ENCODE results near the gene COL5A3.

COL5A3 gene

GRCh38 chr19:9911524-9912185 is 98.6 kb downstream of the COL5A3 start:
- Histone ChIP-seq H3K36me3 (ENCODE audit: low read depth) (no peaks in the 10 kb centered on the region), H3K4me1 (ENCODE audit: insufficient read depth, poor library complexity, severe bottlenecking) (no peaks in the 10 kb centered on the region), H3K4me3 (ENCODE audit: severe bottlenecking) (no peak overlapping the region), H3K9me3 (ENCODE audit: severe bottlenecking) (no peaks in the 10 kb centered on the region), H3K27ac (ENCODE audit: poor library complexity, severe bottlenecking) (no peak overlapping the region), H3K27me3 (ENCODE audit: insufficient read depth, poor library complexity, severe bottlenecking) (peaks cover 13% of the 10 kb centered on the region)
- TF ChIP-seq, protein P1, sequence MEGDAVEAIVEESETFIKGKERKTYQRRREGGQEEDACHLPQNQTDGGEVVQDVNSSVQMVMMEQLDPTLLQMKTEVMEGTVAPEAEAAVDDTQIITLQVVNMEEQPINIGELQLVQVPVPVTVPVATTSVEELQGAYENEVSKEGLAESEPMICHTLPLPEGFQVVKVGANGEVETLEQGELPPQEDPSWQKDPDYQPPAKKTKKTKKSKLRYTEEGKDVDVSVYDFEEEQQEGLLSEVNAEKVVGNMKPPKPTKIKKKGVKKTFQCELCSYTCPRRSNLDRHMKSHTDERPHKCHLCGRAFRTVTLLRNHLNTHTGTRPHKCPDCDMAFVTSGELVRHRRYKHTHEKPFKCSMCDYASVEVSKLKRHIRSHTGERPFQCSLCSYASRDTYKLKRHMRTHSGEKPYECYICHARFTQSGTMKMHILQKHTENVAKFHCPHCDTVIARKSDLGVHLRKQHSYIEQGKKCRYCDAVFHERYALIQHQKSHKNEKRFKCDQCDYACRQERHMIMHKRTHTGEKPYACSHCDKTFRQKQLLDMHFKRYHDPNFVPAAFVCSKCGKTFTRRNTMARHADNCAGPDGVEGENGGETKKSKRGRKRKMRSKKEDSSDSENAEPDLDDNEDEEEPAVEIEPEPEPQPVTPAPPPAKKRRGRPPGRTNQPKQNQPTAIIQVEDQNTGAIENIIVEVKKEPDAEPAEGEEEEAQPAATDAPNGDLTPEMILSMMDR (IDR thresholded peaks at IDR 0.05; ENCODE audit: poor library complexity, severe bottlenecking): no peak
- no peak for ATAC-seq (ENCODE audit: low read depth)
- DNase-seq (ENCODE audit: low spot score): no peak

- H3K9me3 ChIP-seq (ENCODE audit: severe bottlenecking): no peaks in the 10 kb centered on the region
- H3K36me3 ChIP-seq (ENCODE audit: low read depth): no peaks in the 10 kb centered on the region
- no peaks in the 10 kb centered on the region for H3K4me1 ChIP-seq (ENCODE audit: insufficient read depth, poor library complexity, severe bottlenecking)
- DNase-seq (ENCODE audit: low spot score) (no peak), ATAC-seq (ENCODE audit: low read depth) (no peak)
- no peak overlapping the region for H3K4me3 ChIP-seq (ENCODE audit: severe bottlenecking)
- TF ChIP-seq, protein P1 (IDR thresholded peaks at IDR 0.05; ENCODE audit: poor library complexity, severe bottlenecking): no peak
- no peak overlapping the region for H3K27ac ChIP-seq (ENCODE audit: poor library complexity, severe bottlenecking)
- peaks cover 13% of the 10 kb centered on the region for H3K27me3 ChIP-seq (ENCODE audit: insufficient read depth, poor library complexity, severe bottlenecking)
Measured at GRCh38 chr19:9910625-9911024, 99.7 kb downstream of the COL5A3 start.
